Body of pancreas (tissue), 4 donors: ENCODE results near the gene DDX18. TPM values are rescaled to one million over a fixed set of nuclear protein-coding genes. Genes with fewer than 3 reads are reported as not detected.
"Not testable (repeated sequence)": the region's sequence is repeated elsewhere in the genome, so short reads cannot be mapped to it uniquely, and the experiment has no call there.

Experiments
- ATAC-seq: fragments of 150-250 bp; one replicate; pipeline ENCODE4 v1.9.1; 2016
- DNase-seq, 4 donors: peaks; one replicate each; pipeline ENCODE4 v3.0.0-alpha.2; 2019
- H3K27ac ChIP-seq, 4 donors: fragments of 200-600 bp; sonication (generic); 1 replicate in 3 of 4; 2 replicates in 1 of 4; pipeline versions ENCODE4 v1.5.1 to v1.6.1; 2016 to 2019; ENCODE audit warnings: mild to moderate bottlenecking in 1 of 4, mixed read lengths in 1 of 4, moderate library complexity in 1 of 4
- H3K27me3 ChIP-seq, 2 donors: fragments of 200-600 bp; sonication (generic); one replicate each; pipeline ENCODE4 v1.6.0; 2016; ENCODE audit warnings: mild to moderate bottlenecking in 1 of 2
- H3K36me3 ChIP-seq, 2 donors: fragments of 200-600 bp; sonication (generic); replicated peaks in 1 of 2; 2 replicates each; pipeline ENCODE4 v1.5.1; 2016; ENCODE audit warnings: low read depth in 2 of 2; ENCODE audit not compliant: insufficient read depth in 1 of 2
- H3K4me1 ChIP-seq: fragments of 200-600 bp; sonication (generic); one replicate; pipeline ENCODE4 v1.6.0; 2016
- H3K4me3 ChIP-seq, 2 donors: fragments of 200-600 bp; sonication (generic); 1 replicate in 1 of 2; 2 replicates in 1 of 2; pipeline ENCODE4 v1.5.1; 2016 to 2019
- H3K9me3 ChIP-seq, 3 donors: fragments of 200-600 bp; sonication (generic); 1 replicate in 2 of 3; 2 replicates in 1 of 3; pipeline ENCODE4 v1.5.1; 2016
- POLR2A ChIP-seq, 3 donors: fragments of 450-650 bp; IDR thresholded peaks; one replicate each; pipeline ENCODE4 v1.6.1; 2016; ENCODE audit warnings: antibody characterized with exemption in 3 of 3, mild to moderate bottlenecking in 2 of 3
- WGBS, 2 donors: methylation state at CpG; one replicate each; pipeline ENCODE4 v1.1.5; 2017; 5-methylcytosine and 5-hydroxymethylcytosine counted together
- intact Hi-C: fragments of 100-400 bp; cut with DNase I; formaldehyde crosslinking; loops from one replicate; pipeline ENCODE4 v1.15.1; 2023
- total RNA-seq, 2 donors: library from RNA; depleted of rRNA; stranded (reverse); fragments of >200 nt; gene quantifications; one replicate each; pipeline ENCODE4 v1.1.0, GENCODE V29; 2016
- TF ChIP-seq, protein P1 (sequence below), 7 experiments: fragments of 450-650 bp in 4 of 7; fragments of 200-600 bp in 3 of 7; sonication (generic) in 3 of 7; IDR thresholded peaks; one replicate each; pipeline ENCODE4 v1.5.1; 2016 to 2019; ENCODE audit warnings: antibody characterized with exemption in 7 of 7

Gene DDX18
- total RNA-seq, 2 donors from 2014 or later: 25.1 to 30.1 TPM

GRCh38 chr2:117794668-117795067 lies 19.8 kb upstream of the DDX18 start:
- Histone ChIP-seq H3K9me3 (no peaks in the 10 kb centered on the region), H3K4me1 (no peaks in the 10 kb centered on the region), H3K27me3 (no peaks in the 10 kb centered on the region), H3K4me3 (no peak overlapping the region), H3K27ac (no peak overlapping the region), H3K36me3 (no peaks in the 10 kb centered on the region)
- ATAC-seq: no peak
- DNase-seq: no peak
- intact Hi-C loops: no loop called here
- 52% methylated on average over 2 of the region's 2 CpGs for WGBS, 2 donors
- TF ChIP-seq, protein P1, sequence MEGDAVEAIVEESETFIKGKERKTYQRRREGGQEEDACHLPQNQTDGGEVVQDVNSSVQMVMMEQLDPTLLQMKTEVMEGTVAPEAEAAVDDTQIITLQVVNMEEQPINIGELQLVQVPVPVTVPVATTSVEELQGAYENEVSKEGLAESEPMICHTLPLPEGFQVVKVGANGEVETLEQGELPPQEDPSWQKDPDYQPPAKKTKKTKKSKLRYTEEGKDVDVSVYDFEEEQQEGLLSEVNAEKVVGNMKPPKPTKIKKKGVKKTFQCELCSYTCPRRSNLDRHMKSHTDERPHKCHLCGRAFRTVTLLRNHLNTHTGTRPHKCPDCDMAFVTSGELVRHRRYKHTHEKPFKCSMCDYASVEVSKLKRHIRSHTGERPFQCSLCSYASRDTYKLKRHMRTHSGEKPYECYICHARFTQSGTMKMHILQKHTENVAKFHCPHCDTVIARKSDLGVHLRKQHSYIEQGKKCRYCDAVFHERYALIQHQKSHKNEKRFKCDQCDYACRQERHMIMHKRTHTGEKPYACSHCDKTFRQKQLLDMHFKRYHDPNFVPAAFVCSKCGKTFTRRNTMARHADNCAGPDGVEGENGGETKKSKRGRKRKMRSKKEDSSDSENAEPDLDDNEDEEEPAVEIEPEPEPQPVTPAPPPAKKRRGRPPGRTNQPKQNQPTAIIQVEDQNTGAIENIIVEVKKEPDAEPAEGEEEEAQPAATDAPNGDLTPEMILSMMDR (IDR thresholded peaks at IDR 0.05): no peak
- TF ChIP-seq POLR2A (IDR thresholded peaks at IDR 0.05): no peak

- ATAC-seq (no peak), DNase-seq (no peak)
- H3K4me3 ChIP-seq: no peak overlapping the region
- intact Hi-C loops: no loop called here
- TF ChIP-seq, protein P1 (IDR thresholded peaks at IDR 0.05): no peak
- no peak for TF ChIP-seq POLR2A (IDR thresholded peaks at IDR 0.05)
- H3K27ac ChIP-seq: no peak overlapping the region
- H3K9me3 ChIP-seq: no peaks in the 10 kb centered on the region
- H3K4me1 ChIP-seq: no peaks in the 10 kb centered on the region
- H3K27me3 ChIP-seq: no peaks in the 10 kb centered on the region
- H3K36me3 ChIP-seq: no peaks in the 10 kb centered on the region
These were observed 12.7 kb upstream of the DDX18 start for GRCh38 chr2:117801826-117802225.

DNA sequence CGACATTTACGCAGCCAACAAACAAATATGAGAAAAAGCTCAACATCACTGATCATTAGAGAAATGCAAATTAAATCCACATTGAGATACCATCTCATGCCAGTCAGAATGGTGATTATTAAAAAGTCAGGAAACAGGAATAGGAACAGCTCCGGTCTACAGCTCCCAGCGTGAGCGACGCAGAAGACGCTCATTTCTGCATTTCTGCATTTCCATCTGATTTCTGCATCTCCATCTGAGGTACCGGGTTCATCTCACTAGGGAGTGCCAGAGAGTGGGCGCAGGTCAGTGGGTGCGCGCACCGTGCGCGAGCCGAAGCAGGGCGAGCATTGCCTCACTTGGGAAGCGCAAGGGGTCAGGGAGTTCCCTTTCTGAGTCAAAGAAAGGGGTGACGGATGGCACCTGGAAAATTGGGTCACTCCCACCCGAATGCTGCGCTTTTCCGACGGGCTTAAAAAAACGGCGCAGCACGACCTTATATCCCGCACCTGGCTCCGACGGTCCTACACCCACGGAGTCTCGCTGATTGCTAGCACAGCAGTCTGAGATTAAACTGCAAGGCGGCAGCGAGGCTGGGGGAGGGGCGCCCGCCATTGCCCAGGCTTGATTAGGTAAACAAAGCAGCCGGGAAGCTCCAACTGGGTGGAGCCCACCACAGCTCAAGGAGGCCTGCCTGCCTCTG lies 10.7 kb upstream of the DDX18 start:
- H3K27ac ChIP-seq, H3K4me1 ChIP-seq, ATAC-seq, H3K9me3 ChIP-seq, H3K4me3 ChIP-seq, intact Hi-C loops, H3K36me3 ChIP-seq, H3K27me3 ChIP-seq: not testable (repeated sequence)
- peak in 1 of 4 donors; percentile 6 for DNase-seq
- whole genome bisulfite sequencing, 2 donors: 24 to 38% methylated on average over 20 to 22 of the region's 35 CpGs
- TF ChIP-seq, protein P1 (IDR thresholded peaks at IDR 0.05): peak in 1 of 7 experiments; percentile 10

GRCh38 chr2:117812443-117812842 lies 2.0 kb upstream of the DDX18 start:
- no peak overlapping the region for H3K4me3 ChIP-seq
- H3K27ac ChIP-seq: no peak overlapping the region
- intact Hi-C loops: no loop called here
- peaks cover 24% of the 10 kb centered on the region for H3K4me1 ChIP-seq
- DNase-seq: no peak
- no peaks in the 10 kb centered on the region for H3K36me3 ChIP-seq
- WGBS, 2 donors: 35 to 48% methylated on average over 4 of the region's 4 CpGs
- ATAC-seq: no peak
- no peak for TF ChIP-seq POLR2A (IDR thresholded peaks at IDR 0.05)
- TF ChIP-seq, protein P1 (IDR thresholded peaks at IDR 0.05): no peak
- H3K9me3 ChIP-seq: no peaks in the 10 kb centered on the region
- no peaks in the 10 kb centered on the region for H3K27me3 ChIP-seq

- Histone ChIP-seq H3K36me3 (peaks cover 0 to 17% of the 10 kb centered on the region in 2 donors), H3K9me3 (no peaks in the 10 kb centered on the region), H3K27me3 (no peaks in the 10 kb centered on the region), H3K4me3 (no peak overlapping the region), H3K4me1 (peaks cover 24% of the 10 kb centered on the region), H3K27ac (no peak overlapping the region)
- DNase-seq (no peak), ATAC-seq (no peak)
- intact Hi-C loops: no loop called here
- TF ChIP-seq, protein P1 (IDR thresholded peaks at IDR 0.05): no peak
- no peak for TF ChIP-seq POLR2A (IDR thresholded peaks at IDR 0.05)
- WGBS, 2 donors: 87 to 88% methylated on average over 3 of the region's 3 CpGs
These were observed 1.5 kb downstream of the DDX18 start for GRCh38 chr2:117815946-117816345.
